Measurements from ENCODE around the gene RELL1.

The RELL1 gene

DNA sequence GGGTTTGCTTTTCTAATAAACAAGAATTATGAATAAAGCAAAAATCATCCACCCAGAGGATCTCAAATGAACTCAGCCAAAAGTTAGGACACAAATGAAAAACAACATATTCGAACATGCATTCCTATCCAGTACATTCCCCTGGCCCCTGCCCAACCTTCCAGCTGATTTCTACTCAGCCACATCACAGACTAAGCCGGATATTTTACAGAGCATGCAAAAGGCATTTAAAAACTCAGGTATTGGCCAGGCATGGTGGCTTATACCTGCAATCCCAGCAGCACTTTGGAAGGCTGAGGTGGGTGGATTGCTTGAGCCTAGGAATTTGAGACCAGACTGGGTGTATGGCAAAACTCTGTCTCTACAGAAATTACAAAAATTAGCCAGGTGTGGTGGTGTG lies 54.6 kb downstream of the RELL1 start:
- DNase-seq, result no peak

DNA sequence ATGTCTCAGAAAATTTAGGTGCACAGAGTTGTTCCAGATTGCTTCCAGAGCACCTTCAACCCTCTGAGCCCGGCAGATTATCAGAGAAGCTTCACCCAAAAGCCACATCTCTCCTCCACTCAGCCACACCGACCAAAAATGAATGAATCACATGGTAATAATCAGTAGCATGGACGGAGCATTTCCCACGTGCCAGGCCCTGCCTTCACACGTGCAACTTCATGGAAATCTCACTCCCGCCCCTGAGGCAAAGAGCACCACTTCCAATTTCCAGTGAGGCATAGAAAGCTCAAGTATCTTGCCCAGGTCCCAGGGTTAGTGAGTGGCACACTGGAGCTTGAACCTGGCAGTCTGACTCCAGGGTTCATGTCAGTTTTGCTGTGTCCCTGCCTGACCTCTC lies 56.5 kb downstream of the RELL1 start:
- DNase-seq, result no peak

DNA sequence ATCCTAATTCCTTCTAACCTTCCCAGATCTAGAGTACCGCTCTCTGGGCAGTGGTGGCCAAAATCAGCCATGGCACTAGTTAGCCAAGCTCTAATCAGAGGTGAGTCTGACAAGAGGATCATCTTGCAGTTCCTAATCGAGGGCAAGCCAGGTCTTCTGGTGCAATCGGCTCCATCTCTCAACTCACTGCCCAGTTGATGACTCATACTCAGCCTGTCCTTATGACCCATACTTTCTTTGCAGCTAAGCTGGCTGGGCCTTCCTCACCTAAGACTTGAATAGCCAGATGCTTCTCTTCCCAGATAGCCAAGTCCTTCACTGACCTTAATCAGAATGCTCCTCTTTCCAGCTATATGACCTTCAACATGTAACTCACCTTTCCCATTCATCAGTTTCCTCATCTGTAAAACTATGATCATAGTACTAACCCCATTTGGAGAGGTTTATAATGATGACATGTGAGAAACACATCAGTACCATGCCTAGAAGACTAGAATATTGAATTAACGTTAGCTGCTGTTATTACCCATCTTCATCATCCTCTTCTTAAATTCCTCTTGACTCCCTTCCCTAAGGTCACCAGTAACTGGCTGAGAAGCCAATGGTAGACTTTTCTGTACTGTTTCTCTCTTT lies 57.1 kb downstream of the RELL1 start:
- DNase-seq, result no peak

DNA sequence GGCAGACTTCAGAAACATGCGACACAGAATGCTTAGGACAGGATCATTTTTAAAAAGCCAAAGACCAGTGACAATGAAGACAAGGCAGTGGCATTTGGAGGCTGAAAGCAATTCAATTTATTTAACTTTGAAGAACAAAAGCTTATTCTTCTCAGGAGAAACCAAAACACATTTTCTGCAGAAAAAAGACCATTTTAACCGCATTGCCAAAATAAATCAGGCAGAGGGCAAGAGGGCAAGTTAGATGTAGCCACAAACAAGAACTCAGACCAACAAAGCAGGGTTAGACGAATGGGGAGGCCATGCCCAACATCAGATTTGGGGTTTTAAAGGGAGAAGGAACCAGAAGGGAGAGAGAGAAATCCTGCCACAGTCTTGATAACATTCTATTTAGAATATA lies 58.9 kb downstream of the RELL1 start:
- no peak for DNase-seq

DNA sequence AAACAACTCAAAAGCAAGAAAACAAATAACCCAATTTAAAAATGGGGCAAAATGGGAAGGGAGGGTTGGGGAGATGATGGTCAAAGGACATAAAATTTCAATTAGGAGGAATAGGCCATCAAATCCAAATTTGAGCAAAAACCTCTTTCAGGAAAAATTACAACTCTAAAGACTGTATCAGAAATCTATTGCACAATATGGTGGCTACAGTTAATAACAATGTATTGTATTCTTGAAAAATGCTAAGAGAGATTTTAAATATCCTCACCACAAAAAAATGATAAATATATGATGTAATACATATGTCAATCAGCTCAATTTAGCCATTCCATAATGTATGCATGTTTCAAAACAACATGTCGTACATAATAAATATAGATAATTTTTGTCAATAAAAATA lies 60.7 kb downstream of the RELL1 start:
- DNase-seq, result no peak

DNA sequence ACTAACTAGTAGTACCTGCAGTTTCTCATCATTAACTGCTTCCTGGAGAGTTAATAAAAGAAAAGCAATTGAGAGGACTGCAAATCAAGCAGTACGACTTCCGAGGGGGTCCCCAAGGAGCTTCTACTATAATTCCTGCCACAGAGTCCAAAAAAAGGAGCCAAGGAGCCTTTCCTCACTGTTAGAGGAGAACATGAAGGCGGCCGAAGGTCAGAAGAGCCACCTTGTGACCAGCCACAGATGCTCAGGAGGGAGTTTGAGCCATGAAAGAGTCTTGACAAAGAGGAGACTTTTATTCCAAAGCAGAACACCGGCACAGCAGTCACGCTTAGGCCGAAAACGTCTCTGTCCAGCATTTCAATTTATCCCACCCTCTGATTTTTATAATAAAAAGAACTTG lies 62.2 kb downstream of the RELL1 start:
- no peak for DNase-seq

DNA sequence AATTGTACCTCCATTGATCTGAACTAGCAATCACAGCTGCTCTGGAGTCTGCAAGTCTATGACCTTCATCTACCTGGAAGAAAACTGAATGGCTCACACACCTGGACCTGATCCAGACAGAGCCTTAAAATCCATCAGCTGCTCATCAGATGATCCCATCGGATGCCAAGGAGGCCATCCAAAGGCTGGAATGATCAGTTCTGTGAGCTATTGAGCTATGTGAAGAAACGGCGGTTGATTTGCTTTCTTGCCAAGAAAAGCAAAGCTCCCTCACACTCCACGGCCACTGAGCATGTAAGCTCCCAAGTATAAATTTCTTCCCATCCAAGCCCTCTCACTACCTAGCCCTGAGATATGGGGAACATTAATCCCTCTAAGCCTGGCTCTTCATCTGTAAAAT lies 63.1 kb downstream of the RELL1 start:
- DNase-seq, result no peak

DNA sequence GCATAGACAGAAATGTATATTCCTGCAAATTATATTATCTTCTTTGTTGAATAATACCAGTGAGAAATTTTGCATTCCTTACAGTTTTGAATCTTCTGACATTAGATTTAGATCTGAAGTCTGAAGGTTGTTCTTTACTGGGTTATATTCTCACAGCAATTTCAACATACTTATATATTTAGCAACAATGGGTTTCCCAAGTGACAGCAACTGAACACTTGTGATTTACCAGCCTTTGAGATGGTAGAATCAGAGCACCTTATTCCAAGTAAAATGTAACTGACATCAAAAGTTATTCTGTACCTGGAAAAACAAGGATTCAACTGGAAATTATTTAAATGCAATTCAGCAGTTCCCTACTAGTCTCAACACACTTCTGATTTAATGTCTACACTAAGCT lies 66.0 kb downstream of the RELL1 start:
- no peak for DNase-seq

DNA sequence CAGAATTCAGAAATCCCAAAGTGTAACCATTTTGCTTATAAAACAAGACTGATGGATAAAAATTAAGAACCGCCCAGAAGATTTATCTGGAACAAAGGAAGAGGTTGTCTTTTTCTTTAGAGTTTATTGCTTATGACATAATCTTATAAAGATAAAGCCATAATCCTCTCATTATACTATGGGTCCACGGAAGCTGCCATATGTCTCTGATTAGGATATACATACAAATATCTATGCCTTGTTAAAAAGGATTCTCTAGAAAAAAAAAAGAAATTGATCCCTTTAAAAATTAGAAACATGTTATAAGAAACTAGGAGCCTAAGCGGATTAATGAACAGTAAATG lies 70.5 kb downstream of the RELL1 start:
- no peak for DNase-seq

DNA sequence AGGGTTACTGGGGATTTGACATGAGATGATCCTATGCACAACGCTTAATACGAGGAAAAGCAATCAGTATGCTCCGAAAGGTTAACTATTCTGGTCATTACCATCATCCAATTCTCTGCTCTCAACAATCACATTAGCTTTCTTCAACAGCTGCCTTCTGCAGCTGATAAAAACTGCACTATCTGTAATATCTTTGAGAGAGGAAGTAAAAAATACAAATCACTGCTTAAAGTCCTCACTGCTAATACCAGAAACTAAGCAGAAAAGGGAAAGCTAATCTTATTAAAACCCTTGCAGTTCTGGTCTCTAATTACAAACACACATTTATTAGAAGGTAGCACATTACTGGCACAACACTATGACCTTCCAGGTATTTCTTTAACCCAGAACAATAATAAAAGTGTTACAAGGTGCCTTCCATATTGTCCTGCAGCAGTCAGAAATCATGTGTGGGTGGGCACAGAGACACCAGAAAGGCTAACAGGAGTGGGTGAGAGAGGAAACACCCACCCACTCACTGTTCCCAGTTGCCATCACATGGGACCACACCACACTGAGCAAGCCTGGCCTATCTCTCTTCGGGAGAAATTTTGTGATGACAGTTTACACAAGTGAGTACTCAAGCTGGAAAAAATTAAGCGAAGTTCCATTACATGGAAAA lies 71.0 kb downstream of the RELL1 start:
- no peak for DNase-seq

DNA sequence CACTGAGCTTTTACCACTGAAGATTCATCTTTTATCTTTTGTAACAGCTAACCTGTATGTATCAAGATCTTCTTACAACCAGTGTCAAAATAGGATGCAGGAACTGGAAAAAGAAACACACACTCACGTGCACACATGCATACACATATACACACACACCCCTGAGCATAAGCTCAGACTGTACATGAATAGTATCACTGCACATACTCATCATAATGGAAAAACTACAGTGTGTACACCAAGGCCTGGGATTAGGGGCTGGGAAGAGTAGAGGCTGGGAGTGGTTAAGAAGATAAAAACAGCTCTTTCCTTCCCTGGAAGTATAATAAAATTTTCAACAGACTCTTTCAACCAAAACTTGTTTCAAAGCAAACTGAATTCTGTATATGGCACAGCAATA lies 73.4 kb downstream of the RELL1 start:
- no peak for DNase-seq

DNA sequence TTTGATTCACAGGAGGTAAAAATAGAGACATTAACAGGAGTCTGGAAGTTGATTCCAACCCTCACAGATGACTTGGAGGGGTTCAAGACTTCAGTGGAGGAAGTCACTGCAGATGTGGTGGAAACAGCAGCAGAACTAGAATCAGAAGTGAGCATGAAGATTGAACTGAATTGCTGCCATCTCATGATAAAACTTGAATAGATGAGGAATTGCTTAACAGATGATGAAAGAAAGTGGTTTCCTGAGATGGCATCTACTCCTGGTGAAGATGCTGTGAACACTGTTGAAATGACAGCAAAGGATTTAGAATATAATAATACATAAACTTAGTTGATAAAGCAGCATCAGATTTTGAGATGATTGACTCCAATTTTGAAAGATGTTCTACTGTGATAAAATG lies 76.5 kb downstream of the RELL1 start:
- no peak for DNase-seq

DNA sequence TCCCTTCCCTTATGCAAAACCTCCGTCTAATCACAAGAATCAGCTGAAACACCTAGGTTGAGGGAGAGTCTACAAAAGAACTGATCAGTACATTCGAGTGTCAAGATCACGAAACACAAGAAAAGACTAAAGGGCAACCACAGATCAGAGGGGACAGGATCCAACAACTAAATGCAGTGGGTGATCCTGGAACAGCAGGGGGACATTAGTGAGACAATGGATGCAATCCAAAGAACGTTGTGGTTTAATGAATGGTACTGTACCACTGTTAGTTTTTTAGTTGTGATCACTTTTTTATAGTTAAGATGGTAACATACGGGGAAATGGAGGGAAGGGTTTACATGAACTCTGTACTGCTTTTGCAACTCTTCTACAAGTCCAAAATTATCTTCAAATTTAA lies 79.2 kb downstream of the RELL1 start:
- DNase-seq, result no peak

DNA sequence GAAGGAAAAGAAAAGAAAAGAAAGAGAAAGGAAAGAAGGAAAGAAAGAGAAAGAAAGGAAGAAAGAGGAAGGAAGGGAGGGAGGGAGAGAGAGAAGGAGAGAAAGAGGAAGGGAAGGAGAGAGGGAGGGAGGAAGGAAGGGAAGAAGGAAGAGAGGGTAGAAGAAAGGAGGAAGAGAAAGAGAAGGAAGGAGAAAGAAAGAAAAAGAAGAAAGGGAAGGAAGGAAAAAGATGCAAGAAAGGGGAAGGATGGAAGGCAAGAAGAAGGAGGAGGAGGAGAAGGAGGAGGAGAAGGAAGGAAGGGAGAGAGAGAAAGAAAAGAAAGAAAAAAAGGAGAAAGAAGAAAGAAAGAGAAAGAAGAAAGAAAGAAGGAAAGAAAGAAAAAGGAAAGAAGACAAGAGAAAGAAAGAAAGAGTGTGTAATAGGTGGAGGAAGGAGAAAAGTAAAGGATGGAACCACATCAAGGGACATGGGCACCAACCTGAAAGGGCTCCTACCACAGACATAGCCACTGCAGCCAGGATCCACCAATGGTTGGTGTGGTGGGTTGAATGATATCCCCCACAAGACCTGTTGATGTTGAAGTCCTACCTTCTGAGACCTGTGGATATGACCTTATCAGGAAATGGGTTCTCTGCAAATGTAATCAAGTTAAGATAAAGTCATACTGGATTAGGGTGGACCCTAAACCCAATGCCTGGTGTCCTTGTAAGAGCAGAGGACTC lies 80.2 kb downstream of the RELL1 start:
- no peak for DNase-seq

DNA sequence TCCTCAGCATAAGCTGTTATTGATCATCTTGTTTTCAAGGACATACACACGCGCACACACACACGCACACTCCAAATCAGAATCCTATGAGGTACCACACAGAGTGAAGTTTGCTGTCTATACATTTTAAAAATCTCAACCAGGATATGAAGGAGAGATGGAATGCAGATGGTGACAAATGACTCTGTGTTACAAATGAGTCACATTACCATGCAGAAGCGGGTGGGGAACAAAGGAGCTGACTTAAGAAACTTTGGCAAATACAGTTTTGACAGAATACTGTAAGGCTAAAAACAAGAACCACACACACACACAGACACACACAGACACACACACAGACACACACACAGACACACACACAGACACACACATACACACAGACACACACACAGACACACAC lies 81.7 kb downstream of the RELL1 start:
- DNase-seq, result no peak

DNA sequence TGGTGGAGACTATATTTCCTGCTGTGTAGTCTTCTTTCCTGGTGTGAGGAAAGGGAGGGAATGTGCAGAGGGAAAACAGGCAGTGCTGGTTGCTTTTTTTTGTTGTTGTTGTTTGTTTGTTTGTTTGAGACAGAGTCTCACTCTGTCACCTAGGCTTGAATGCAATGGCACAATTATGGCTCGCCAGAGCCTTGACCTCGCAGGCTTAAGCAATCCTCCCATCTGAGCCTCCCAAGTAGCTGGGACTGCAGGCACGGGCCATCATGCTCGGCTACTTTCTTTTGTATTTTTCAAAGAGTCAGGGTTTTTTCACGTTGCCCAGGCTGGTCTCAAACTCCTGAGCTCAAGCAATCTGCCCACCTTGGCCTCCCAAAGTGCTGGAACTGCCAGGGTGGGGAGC lies 82.5 kb downstream of the RELL1 start:
- DNase-seq, result no peak

DNA sequence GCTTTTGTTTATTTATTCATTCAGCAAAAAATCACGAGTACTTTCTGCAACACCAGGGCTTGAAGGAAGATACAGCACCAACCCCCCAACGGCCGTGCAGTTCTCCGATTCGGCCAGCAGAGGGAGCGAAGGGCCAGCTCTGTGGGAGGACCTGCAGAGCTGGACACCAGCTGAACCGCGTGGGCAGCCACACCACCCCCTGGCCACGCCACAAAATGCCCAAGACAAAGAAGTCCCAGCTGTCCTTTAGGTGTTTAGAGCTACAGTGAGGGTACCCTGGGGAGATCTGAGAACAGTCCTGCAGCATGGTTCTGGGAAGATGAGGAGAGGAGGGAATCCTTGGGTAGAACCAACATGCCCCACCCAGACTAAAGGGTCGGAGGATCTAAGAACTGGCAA lies 83.1 kb downstream of the RELL1 start:
- DNase-seq, result peak; percentile 10

DNA sequence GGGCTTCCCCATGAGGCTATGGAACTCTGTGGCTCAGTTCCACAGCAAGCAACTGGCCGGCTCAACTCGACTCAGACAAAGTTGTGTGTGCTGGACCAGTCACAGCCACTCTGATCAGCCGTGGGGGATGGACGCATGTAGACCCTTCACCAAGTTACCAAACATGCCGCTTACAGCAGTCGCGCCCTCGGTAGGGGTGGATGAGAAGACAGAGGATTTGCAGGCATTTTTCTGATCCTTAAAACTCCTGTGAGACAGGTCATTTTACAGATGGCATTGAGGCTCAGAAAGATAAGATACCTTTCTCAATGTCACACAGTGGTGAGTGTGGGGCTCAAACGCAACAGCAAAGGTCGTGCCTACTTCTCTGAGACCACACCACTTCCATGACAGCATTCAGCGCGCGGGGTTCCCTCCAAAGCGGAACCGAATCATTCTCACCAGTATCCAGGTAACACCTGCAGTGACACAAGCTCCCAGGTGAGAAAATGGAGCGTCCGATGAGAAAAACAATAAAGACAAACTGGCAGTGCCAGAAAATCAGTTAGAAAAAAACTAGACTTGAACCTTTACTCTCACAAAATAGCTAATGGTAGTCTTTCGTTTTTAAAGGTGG lies 83.6 kb downstream of the RELL1 start:
- DNase-seq, result no peak

DNA sequence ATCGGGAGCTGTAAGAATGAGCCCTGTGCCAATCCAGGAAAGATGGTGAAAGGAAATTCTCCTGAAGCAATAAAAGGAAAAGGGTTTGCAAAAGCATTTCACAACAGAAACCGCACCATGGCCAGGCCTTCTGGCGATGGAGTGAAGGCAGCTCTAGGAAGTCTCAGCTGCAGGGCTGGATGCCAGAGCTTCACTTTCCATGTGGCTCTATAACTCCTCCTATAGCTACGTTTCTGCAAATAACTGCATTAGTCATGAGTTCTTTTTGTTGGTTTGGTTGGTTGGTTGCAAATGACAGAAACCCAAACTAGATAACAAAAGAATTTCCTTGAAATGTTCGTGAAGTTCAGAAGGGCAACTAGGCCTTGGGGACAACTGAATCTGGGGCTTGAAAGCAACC lies 84.6 kb downstream of the RELL1 start:
- peak; percentile 4 for DNase-seq

DNA sequence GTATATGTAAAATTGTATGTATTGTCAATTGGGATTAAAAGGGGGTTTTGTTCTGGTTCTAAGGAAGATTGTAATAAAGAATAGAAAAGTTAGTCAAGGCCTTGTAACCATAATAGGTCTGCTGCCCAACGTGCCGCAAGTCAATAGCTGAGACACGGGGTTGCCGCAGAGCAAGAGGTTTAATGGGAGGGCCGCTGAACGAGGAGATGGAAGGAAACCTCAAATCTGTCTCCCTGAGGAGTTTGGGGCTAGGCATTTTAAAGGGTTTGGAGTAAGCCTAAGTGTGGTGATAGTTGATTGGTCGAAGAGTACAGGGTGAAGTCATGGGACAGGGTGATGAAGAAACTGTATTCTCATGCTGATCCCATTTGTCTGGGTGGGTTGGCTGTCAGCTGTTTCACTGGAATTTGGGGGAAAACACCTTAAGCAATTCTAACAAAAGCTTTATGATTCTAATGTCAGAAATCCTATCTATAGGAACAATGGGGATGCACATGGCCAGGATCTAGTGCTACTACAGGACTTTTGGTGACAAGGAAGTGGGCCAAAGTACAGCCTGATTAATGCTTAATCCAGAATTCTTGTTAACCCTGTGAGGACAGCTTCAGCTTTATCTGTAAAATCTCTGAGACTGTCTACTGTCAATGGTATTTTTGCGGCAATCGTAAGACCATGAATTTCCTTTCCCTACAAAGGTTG lies 86.9 kb downstream of the RELL1 start:
- no peak for DNase-seq

DNA sequence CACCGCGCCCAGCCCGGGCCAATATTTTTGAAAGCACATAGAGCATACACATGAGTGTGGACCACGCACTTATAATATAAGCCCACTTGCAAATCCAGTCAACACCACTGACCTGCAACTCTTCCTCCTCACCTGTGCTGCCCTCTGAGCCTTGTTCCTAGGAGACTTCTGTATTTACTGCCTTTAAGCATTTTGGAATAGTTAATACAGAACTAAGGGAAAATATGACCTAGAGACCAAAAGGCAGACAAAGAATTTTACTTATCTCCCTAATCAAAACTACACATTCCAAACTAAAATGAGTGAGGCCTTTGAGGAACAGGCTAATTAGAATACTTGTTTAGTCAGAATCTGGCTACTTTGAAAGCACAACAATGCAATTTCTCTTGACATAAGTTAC lies 89.1 kb downstream of the RELL1 start:
- no peak for DNase-seq

DNA sequence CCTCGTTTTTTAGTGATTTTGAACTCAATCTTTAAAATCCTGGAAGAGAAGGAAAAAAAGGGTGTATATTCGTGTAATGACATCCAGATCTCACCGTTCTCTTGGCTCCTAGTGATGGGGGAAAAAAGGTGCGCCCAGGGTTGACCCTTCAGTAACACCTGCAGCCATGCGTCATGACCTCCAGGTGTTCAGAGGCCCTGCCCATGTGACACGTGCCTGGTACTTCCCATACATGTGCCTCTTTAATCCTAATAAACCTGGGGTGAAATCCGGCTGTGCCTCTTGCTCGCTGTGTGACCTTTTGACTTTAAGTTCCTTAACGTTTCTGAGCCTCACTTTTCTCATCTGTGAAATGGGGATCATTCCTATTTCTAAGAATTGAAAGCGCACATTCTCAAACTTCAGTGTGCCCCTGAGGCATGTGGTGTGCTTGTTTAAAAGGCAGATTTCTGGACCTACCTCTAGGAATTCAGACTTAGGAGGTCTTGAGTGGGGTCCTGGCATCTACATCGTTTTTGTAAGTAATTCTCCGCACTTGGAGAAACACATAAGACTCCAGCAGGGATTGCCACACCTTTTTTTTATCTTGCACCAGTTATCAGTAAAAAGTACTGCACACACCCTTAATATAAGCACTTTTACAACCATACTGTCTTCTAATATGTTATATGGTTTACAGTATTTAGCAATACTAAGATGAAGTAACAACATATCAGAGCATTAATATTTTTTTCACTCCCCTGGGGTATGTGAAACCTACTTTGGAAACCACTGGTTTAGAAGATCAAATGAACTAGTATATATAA lies 90.1 kb downstream of the RELL1 start:
- no peak for DNase-seq

DNA sequence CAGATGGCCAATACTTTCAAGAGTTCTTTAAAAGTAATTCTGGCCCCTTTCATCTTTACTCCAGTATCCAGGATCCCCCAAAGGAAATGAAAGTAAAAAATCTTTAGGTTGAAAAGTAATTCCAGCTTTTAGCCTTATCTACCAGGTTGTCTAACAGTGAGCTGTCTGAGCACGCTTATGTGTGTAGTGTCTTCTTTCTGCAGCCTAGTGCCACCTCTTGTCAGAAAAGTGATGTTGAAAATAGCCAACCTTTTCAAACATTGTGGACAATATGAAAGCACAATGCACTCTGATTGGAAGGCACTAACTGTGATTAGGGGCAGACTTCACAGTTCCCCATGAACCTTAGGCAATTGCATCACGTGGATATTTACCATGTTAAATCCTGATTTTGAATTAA lies 92.1 kb downstream of the RELL1 start:
- DNase-seq, result no peak

Data from GOT3 (cell line).